ENCODE data around the gene NHSL2.

- TF ChIP-seq EZH2 (IDR thresholded peaks at IDR 0.05), result no peak
- TF ChIP-seq CTCF (IDR thresholded peaks at IDR 0.05), result no peak
Observed at GRCh38 chrX:71993371-71993770, 82.7 kb downstream of the NHSL2 start.
